Uterine smooth muscle cell (primary cell): ENCODE results near the gene ZSCAN22. TPM values are rescaled to one million over a fixed set of nuclear protein-coding genes. Genes with fewer than 3 reads are reported as not detected.

Experiments used
- total RNA-seq: library from RNA; depleted of rRNA; stranded (reverse); fragments of >200 nt; gene quantifications from 2 replicates; pipeline ENCODE4 v1.2.3, GENCODE V29; 2014

The ZSCAN22 gene
- total RNA-seq = 3.1 and 3.2 TPM in 2 replicates

GRCh38 chr19:58326914-58327726 lies at the start of gene ZSCAN22:
TSS of gene ZSCAN22 (plus strand) at chr19:58326994. CDS start at chr19:58334803, 7,809 bp downstream.

GRCh38 chr19:58278541-58279041 lies 48.2 kb upstream of the ZSCAN22 start, which contains the start of gene ZNF8:
TSS of gene ZNF8 (plus strand) at chr19:58278955. CDS start at chr19:58279082, 127 bp downstream.

GRCh38 chr19:58305065-58305931 lies 21.5 kb upstream of the ZSCAN22 start, which contains the start of gene ERVK3-1:
TSS of gene ERVK3-1 (plus strand) at chr19:58305377. CDS start at chr19:58312169, 6,792 bp downstream.

GRCh38 chr19:58352760-58353671 lies 26.2 kb downstream of the ZSCAN22 start, which contains the start of gene A1BG:
TSS of gene A1BG (minus strand) at chr19:58353492. CDS start at chr19:58353437, 55 bp downstream.

GRCh38 chr19:58362272-58362994 lies 35.6 kb downstream of the ZSCAN22 start, which contains the start of gene ZNF497:
TSS of gene ZNF497 (minus strand) at chr19:58362751. CDS start at chr19:58357635, 5,116 bp downstream.

GRCh38 chr19:58380662-58381459 lies 54.1 kb downstream of the ZSCAN22 start, which contains the start of gene ZNF837:
TSS of gene ZNF837 (minus strand) at chr19:58381030. CDS start at chr19:58369332, 11,698 bp downstream.

GRCh38 chr19:58386576-58387337 lies 60.0 kb downstream of the ZSCAN22 start, which contains the start of gene RPS5:
TSS of gene RPS5 (plus strand) at chr19:58387269. CDS start at chr19:58388138, 869 bp downstream.

Other genes starting within 250 kb of the ZSCAN22 start
- gene ZSCAN18, start 228.8 kb upstream of the ZSCAN22 start, total RNA-seq = 20.7 and 54.7 TPM in 2 replicates
- 14.8 and 18.4 TPM in 2 replicates for gene ZNF329, start 176.2 kb upstream of the ZSCAN22 start, total RNA-seq
- gene ZNF274, start 143.9 kb upstream of the ZSCAN22 start, total RNA-seq = 24.4 and 27.0 TPM in 2 replicates
- gene ZNF544, start 98.1 kb upstream of the ZSCAN22 start, total RNA-seq = 37.5 and 44.8 TPM in 2 replicates
- gene ZNF8, start 48.0 kb upstream of the ZSCAN22 start, total RNA-seq = 3.4 and 4.2 TPM in 2 replicates
- gene ERVK3-1, start 21.6 kb upstream of the ZSCAN22 start, total RNA-seq = 32.6 and 37.5 TPM in 2 replicates
- 10.4 and 16.0 TPM in 2 replicates for gene A1BG, start 26.5 kb downstream of the ZSCAN22 start, total RNA-seq
- 0.89 and 1.4 TPM in 2 replicates for gene ZNF497, start 35.8 kb downstream of the ZSCAN22 start, total RNA-seq
- gene ZNF837, start 54.0 kb downstream of the ZSCAN22 start, total RNA-seq = 3.1 and 3.5 TPM in 2 replicates
- gene RPS5, start 60.3 kb downstream of the ZSCAN22 start, total RNA-seq = 1,967 and 1,989 TPM in 2 replicates
- gene RNF225, start 68.7 kb downstream of the ZSCAN22 start, total RNA-seq = 0.37 TPM in 1 of 2 replicates, not detected in the other
- gene ZNF584, start 81.7 kb downstream of the ZSCAN22 start, total RNA-seq = 16.7 and 18.0 TPM in 2 replicates
- 9.2 and 10.6 TPM in 2 replicates for gene ZNF132, start 113.2 kb downstream of the ZSCAN22 start, total RNA-seq
- 10.0 and 12.1 TPM in 2 replicates for gene ZNF324B, start 124.6 kb downstream of the ZSCAN22 start, total RNA-seq
- gene ZNF324, start 140.1 kb downstream of the ZSCAN22 start, total RNA-seq = 15.9 and 17.0 TPM in 2 replicates
- 8.3 and 12.1 TPM in 2 replicates for gene ZNF446, start 149.4 kb downstream of the ZSCAN22 start, total RNA-seq
- gene SLC27A5, start 185.0 kb downstream of the ZSCAN22 start, total RNA-seq = 2.9 and 4.2 TPM in 2 replicates
- gene ZBTB45, start 192.8 kb downstream of the ZSCAN22 start, total RNA-seq = 7.7 and 8.0 TPM in 2 replicates
- gene TRIM28, start 217.1 kb downstream of the ZSCAN22 start, total RNA-seq = 265 and 355 TPM in 2 replicates
- gene CHMP2A, start 228.1 kb downstream of the ZSCAN22 start, total RNA-seq = 115 and 140 TPM in 2 replicates
- gene UBE2M, start 231.6 kb downstream of the ZSCAN22 start, total RNA-seq = 60.9 and 92.1 TPM in 2 replicates
- 13.8 and 19.1 TPM in 2 replicates for gene MZF1, start 246.3 kb downstream of the ZSCAN22 start, total RNA-seq